ENCODE data around the gene FTH1.

DNA sequence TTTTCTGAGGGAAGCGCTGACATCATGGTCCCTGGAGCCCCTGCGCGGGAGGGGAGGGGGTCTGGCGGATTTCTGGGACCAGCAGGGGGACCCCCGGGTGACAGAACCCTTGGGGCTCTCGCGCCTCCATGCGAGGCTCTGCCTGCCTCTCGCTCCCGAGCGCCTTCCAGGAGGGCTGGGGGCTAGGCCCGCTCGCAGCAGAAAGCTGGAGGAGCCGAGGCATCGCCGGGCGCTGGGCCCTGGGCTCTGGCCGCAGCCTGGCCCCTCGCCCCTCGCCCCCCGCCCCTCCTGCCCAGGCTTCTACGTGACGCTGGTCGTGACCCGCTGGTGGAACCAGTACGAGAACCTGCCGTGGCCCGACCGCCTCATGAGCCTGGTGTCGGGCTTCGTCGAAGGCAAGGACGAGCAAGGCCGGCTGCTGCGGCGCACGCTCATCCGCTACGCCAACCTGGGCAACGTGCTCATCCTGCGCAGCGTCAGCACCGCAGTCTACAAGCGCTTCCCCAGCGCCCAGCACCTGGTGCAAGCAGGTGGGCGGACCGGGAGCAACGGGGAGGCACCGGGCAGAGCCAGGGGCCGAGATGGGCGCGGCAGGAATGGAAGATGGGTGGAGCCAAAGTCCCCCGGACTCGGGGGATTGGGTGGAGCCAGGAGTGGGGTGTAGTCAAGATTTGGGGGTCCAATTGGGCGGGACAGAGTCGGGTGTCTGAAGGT, 11.9 kb downstream of the FTH1 start:
- TF ChIP-seq, protein P1, sequence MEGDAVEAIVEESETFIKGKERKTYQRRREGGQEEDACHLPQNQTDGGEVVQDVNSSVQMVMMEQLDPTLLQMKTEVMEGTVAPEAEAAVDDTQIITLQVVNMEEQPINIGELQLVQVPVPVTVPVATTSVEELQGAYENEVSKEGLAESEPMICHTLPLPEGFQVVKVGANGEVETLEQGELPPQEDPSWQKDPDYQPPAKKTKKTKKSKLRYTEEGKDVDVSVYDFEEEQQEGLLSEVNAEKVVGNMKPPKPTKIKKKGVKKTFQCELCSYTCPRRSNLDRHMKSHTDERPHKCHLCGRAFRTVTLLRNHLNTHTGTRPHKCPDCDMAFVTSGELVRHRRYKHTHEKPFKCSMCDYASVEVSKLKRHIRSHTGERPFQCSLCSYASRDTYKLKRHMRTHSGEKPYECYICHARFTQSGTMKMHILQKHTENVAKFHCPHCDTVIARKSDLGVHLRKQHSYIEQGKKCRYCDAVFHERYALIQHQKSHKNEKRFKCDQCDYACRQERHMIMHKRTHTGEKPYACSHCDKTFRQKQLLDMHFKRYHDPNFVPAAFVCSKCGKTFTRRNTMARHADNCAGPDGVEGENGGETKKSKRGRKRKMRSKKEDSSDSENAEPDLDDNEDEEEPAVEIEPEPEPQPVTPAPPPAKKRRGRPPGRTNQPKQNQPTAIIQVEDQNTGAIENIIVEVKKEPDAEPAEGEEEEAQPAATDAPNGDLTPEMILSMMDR (IDR thresholded peaks at IDR 0.05): no peak
- no peak for TF ChIP-seq GABPA (IDR thresholded peaks at IDR 0.05; ENCODE audit: low read depth)
- TF ChIP-seq RFX5 (IDR thresholded peaks at IDR 0.05; ENCODE audit: low read length): no peak
- TF ChIP-seq POLR2AphosphoS5 (IDR thresholded peaks at IDR 0.05; ENCODE audit: low read depth, low read length): no peak
- TF ChIP-seq TCF12 (IDR thresholded peaks at IDR 0.05): no peak
- TF ChIP-seq, protein P2, sequence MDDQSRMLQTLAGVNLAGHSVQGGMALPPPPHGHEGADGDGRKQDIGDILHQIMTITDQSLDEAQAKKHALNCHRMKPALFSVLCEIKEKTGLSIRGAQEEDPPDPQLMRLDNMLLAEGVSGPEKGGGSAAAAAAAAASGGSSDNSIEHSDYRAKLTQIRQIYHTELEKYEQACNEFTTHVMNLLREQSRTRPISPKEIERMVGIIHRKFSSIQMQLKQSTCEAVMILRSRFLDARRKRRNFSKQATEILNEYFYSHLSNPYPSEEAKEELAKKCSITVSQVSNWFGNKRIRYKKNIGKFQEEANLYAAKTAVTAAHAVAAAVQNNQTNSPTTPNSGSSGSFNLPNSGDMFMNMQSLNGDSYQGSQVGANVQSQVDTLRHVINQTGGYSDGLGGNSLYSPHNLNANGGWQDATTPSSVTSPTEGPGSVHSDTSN (IDR thresholded peaks at IDR 0.05): no peak
- TF ChIP-seq YY1 (IDR thresholded peaks at IDR 0.05; ENCODE audit: low read depth): no peak
- TF ChIP-seq SIN3A (IDR thresholded peaks at IDR 0.05; ENCODE audit: borderline replicate concordance, low read depth, low read length): no peak
